HCT116 (cell line): Measurements from ENCODE around the gene MUC13. TPM values are rescaled to one million over a fixed set of nuclear protein-coding genes. Genes with fewer than 3 reads are reported as not detected.

Experiments
- ATAC-seq: fragments of 200-7000 bp; cut with Tn5 transposase; 2 replicates; pipeline ENCODE4 v1.9.1; 2020; ENCODE audit warnings: mild to moderate bottlenecking, moderate library complexity
- BruUV-seq: library from RNA; stranded (reverse); fragments of 400-500 nt; replicated peaks from 2 replicates; lab custom pipeline; 2021; lab: Mats Ljungman, UMichigan
- CTCF ChIA-PET: fragments of 300-600 bp; sonication (Branson Sonifier 250); formaldehyde crosslinking; loops from one replicate; lab custom pipeline; 2021; ENCODE audit warnings: antibody characterized with exemption; lab: Charles Lee
- POLR2A ChIA-PET: fragments of 300-600, 350-600 bp; sonication (Branson Sonifier 250); formaldehyde crosslinking; loops from one replicate; lab custom pipeline; 2021; ENCODE audit warnings: antibody characterized with exemption; lab: Charles Lee
- RAD21 ChIA-PET, 2 experiments: fragments of 300-600 bp; sonication (Branson Sonifier 250); formaldehyde crosslinking; loops; one replicate each; lab custom pipeline; 2023; ENCODE audit warnings: low total read pairs in 2 of 2; ENCODE audit not compliant: uncharacterized antibody in 2 of 2, unreplicated experiment in 2 of 2, low non-redundant PET in 1 of 2; lab: Charles Lee
- DNase-seq: peaks from one replicate; pipeline ENCODE4 v3.0.0-alpha.2; 2010; ENCODE audit warnings: low read depth, low spot score
- H2AFZ ChIP-seq: fragments of 200-600 bp; shearing (Covaris generic), sonication (generic); 2 replicates; pipeline ENCODE4 v1.6.1; 2017; ENCODE audit warnings: low read depth, mixed run types, mixed read lengths, antibody characterized with exemption, low read length; ENCODE audit not compliant: poor library complexity, severe bottlenecking
- H3K27ac ChIP-seq: 2 replicates; pipeline ENCODE4 v1.5.1; 2012; ENCODE audit warnings: low read depth, low read length
- H3K27me3 ChIP-seq: fragments of 200-600 bp; sonication (generic); 2 replicates; pipeline ENCODE4 v1.6.1; 2016; ENCODE audit warnings: mixed run types, low read length, mixed read lengths; ENCODE audit not compliant: insufficient read depth
- H3K36me3 ChIP-seq, 2 experiments: fragments of 200-500 bp in 1 of 2; fragments of 200-600 bp in 1 of 2; sonication (Bioruptor generic) in 1 of 2; sonication (generic) in 1 of 2; 2 replicates each; pipeline versions ENCODE4 v1.5.1 to v1.6.1; 2014 to 2016; ENCODE audit warnings: low read length in 2 of 2, inconsistent platforms in 1 of 2, mixed read lengths in 1 of 2, mixed run types in 1 of 2; ENCODE audit not compliant: insufficient read depth in 2 of 2, control insufficient read depth in 1 of 2
- H3K4me1 ChIP-seq, 2 experiments: fragments of 200-600 bp in 1 of 2; sonication (generic) in 1 of 2; 2 replicates each; pipeline versions ENCODE4 v1.5.1 to v1.6.1; 2012 to 2017; ENCODE audit warnings: low read length in 2 of 2, inconsistent platforms in 1 of 2, mild to moderate bottlenecking in 1 of 2, mixed read lengths in 1 of 2, mixed run types in 1 of 2, moderate library complexity in 1 of 2; ENCODE audit not compliant: insufficient read depth in 2 of 2, control insufficient read depth in 1 of 2
- H3K4me2 ChIP-seq: fragments of 200-600 bp; sonication (generic); 2 replicates; pipeline ENCODE4 v1.6.1; 2017; ENCODE audit warnings: mixed run types, low read length, mixed read lengths
- H3K4me3 ChIP-seq, 2 experiments: fragments of 200-600 bp in 1 of 2; sonication (generic) in 1 of 2; replicated peaks in 1 of 2; 2 replicates each; pipeline ENCODE4 v1.5.1; 2011 to 2016; ENCODE audit warnings: low read length in 2 of 2, control low read depth in 1 of 2, low read depth in 1 of 2, mild to moderate bottlenecking in 1 of 2, mixed read lengths in 1 of 2, mixed run types in 1 of 2
- H3K79me2 ChIP-seq: fragments of 200-600 bp; sonication (generic); 2 replicates; pipeline ENCODE4 v1.6.1; 2017; ENCODE audit warnings: mild to moderate bottlenecking, mixed run types, low read length, moderate library complexity, mixed read lengths; ENCODE audit not compliant: insufficient read depth
- H3K9ac ChIP-seq: fragments of 200-600 bp; sonication (generic); 2 replicates; pipeline ENCODE4 v1.6.1; 2016; ENCODE audit warnings: low read length, mixed read lengths
- H3K9me2 ChIP-seq: fragments of 200-600 bp; sonication (generic), shearing (Covaris generic); 2 replicates; pipeline ENCODE4 v1.6.1; 2017; ENCODE audit warnings: mixed run types, mild to moderate bottlenecking, moderate library complexity; ENCODE audit not compliant: insufficient read depth
- H3K9me3 ChIP-seq, 2 experiments: fragments of 200-500 bp in 1 of 2; fragments of 200-600 bp in 1 of 2; sonication (Bioruptor generic) in 1 of 2; sonication (generic) in 1 of 2; 2 replicates each; pipeline ENCODE4 v1.6.1; 2014 to 2017; ENCODE audit warnings: low read length in 2 of 2, mixed read lengths in 2 of 2, inconsistent platforms in 1 of 2, low read depth in 1 of 2, mild to moderate bottlenecking in 1 of 2, mixed run types in 1 of 2, moderate library complexity in 1 of 2; ENCODE audit not compliant: control insufficient read depth in 1 of 2, insufficient read depth in 1 of 2
- H4K20me1 ChIP-seq: fragments of 200-600 bp; sonication (generic), shearing (Covaris generic); 2 replicates; pipeline ENCODE4 v1.6.1; 2017; ENCODE audit warnings: mixed run types, mild to moderate bottlenecking, moderate library complexity; ENCODE audit not compliant: insufficient read depth
- CBX3 ChIP-seq: IDR thresholded peaks from 2 replicates; pipeline ENCODE4 v1.6.1; 2012; ENCODE audit warnings: low read depth
- EZH2 ChIP-seq: fragments of 200-600 bp; sonication (generic); IDR thresholded peaks from 2 replicates; pipeline ENCODE4 v1.6.1; 2017; ENCODE audit warnings: antibody characterized with exemption, mixed run types
- EZH2phosphoT487 ChIP-seq: fragments of 200-600 bp; IDR thresholded peaks from 2 replicates; pipeline ENCODE4 v1.6.1; 2018; ENCODE audit warnings: antibody characterized with exemption, borderline replicate concordance
- FOSL1 ChIP-seq: IDR thresholded peaks from 2 replicates; pipeline ENCODE4 v1.6.1; 2012; ENCODE audit warnings: low read depth
- POLR2A ChIP-seq: IDR thresholded peaks from 2 replicates; pipeline ENCODE4 v1.7.0; 2011; ENCODE audit warnings: borderline replicate concordance; ENCODE audit not compliant: insufficient read depth, insufficient read length; ENCODE audit errors: extremely low read depth
- POLR2AphosphoS5 ChIP-seq: IDR thresholded peaks from 2 replicates; pipeline ENCODE4 v1.6.1; 2011; ENCODE audit warnings: mild to moderate bottlenecking, low read depth, low read length, moderate library complexity
- RAD21 ChIP-seq: IDR thresholded peaks from 2 replicates; pipeline ENCODE4 v1.6.1; 2012; ENCODE audit warnings: low read depth, mild to moderate bottlenecking
- YY1 ChIP-seq: IDR thresholded peaks from 2 replicates; pipeline ENCODE4 v1.6.1; 2011; ENCODE audit warnings: low read length, low read depth, moderate library complexity, mild to moderate bottlenecking; ENCODE audit not compliant: insufficient replicate concordance; ENCODE audit errors: extremely low read depth
- ZNF274 ChIP-seq: fragments of 200-500 bp; sonication (Bioruptor generic); IDR thresholded peaks from 2 replicates; pipeline ENCODE4 v1.6.1; 2014; ENCODE audit warnings: mild to moderate bottlenecking, low read depth, low read length, inconsistent platforms
- intact Hi-C: fragments of 100-400 bp; cut with micrococcal nuclease; formaldehyde crosslinking; loops from 2 replicates; pipeline ENCODE4 v1.10.0; 2022
- total RNA-seq: library from RNA; stranded (reverse); gene quantifications from one replicate; pipeline ENCODE4 v1.2.1, GENCODE V29; 2021; ENCODE audit not compliant: unreplicated experiment
- TF ChIP-seq, protein P1 (sequence below): IDR thresholded peaks from 2 replicates; pipeline ENCODE4 v1.6.1; 2012
- TF ChIP-seq, protein P2 (sequence below): IDR thresholded peaks from 2 replicates; pipeline ENCODE4 v1.6.1; 2012
- TF ChIP-seq, protein P3 (sequence below), 3 experiments: fragments of 200-600 bp in 1 of 3; sonication (generic) in 1 of 3; IDR thresholded peaks in 2 of 3; conservative IDR thresholded peaks in 1 of 3; 2 replicates each; pipeline ENCODE4 v1.5.1; 2012 to 2017; ENCODE audit warnings: low read depth in 2 of 3, low read length in 2 of 3, antibody characterized with exemption in 1 of 3, borderline replicate concordance in 1 of 3, control low read depth in 1 of 3, mild to moderate bottlenecking in 1 of 3, mixed read lengths in 1 of 3, mixed run types in 1 of 3, moderate library complexity in 1 of 3; ENCODE audit not compliant: insufficient read depth in 1 of 3

The MUC13 gene
- total RNA-seq, 1 experiment from 2014 or later = 0.44 TPM

DNA sequence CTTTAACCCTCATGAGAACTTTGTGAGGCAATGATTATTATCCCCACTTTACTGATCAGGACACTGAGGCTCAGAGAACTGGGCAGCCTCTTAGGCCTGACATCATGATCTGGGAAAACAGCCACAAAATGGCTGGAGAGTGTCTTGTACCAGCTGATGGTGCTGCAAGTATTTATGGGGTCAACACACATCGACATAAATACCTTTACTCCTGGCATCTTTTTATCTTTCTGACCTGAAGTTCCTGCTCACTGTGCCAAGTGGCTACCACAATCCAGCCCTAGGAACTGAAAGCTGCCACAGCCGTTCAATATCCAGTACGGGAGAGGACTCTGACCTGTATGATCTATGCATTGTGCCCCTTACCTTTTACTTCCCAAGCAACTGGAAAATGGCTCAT, 29.2 kb upstream of the MUC13 start:
- Histone ChIP-seq H3K4me1 (no peaks in the 10 kb centered on the region), H3K9me2 (no peaks in the 10 kb centered on the region), H2AFZ (no peak overlapping the region), H3K36me3 (no peaks in the 10 kb centered on the region), H3K9me3 (no peaks in the 10 kb centered on the region), H3K79me2 (no peaks in the 10 kb centered on the region), H3K4me3 (no peak overlapping the region), H3K27ac (no peak overlapping the region), H4K20me1 (no peaks in the 10 kb centered on the region), H3K27me3 (no peaks in the 10 kb centered on the region), H3K4me2 (no peak overlapping the region), H3K9ac (no peak overlapping the region)
- ChIA-PET POLR2A (no interaction called here), RAD21 (no interaction called here), CTCF (no interaction called here)
- DNase-seq (no peak), ATAC-seq (no peak)
- TF ChIP-seq POLR2AphosphoS5 (no peak), POLR2A (no peak), RAD21 (no peak), ZNF274 (no peak)
- TF ChIP-seq, protein P1, sequence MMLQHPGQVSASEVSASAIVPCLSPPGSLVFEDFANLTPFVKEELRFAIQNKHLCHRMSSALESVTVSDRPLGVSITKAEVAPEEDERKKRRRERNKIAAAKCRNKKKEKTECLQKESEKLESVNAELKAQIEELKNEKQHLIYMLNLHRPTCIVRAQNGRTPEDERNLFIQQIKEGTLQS = no peak
- TF ChIP-seq, protein P2, sequence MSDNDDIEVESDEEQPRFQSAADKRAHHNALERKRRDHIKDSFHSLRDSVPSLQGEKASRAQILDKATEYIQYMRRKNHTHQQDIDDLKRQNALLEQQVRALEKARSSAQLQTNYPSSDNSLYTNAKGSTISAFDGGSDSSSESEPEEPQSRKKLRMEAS = no peak
- no TSS peak for BruUV-seq
- intact Hi-C loops = no loop called here

DNA sequence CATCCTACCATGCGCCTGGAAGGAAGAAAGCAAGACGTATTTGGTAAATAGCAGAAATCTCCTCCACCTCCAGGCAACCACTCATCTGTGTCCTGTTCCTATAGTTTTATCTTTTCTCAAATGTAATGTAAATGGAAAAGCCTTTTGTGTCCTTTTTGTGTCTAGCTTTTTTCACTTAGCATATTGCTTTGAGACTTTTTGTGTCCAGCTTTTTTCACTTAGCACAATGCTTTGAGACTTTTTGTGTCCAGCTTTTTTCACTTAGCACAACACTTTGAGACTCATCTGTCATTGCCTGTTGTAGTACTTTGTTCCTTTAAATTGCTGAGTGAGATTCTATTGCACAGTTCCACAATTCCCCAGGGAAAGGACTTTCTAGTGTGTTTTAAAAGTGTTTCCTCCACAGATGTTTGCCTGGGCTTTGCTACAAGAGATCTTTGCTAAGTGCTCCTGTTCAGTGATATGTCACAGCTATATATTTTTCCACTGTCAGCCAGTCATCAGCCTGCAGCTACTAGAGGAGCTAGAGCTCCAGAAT, 27.9 kb upstream of the MUC13 start:
- Histone ChIP-seq H3K9me2 (no peaks in the 10 kb centered on the region), H3K4me3 (no peak overlapping the region), H3K4me2 (no peak overlapping the region), H3K9me3 (no peaks in the 10 kb centered on the region), H3K27ac (no peak overlapping the region), H4K20me1 (no peaks in the 10 kb centered on the region), H3K4me1 (no peaks in the 10 kb centered on the region), H2AFZ (no peak overlapping the region), H3K79me2 (no peaks in the 10 kb centered on the region), H3K27me3 (no peaks in the 10 kb centered on the region), H3K36me3 (no peaks in the 10 kb centered on the region), H3K9ac (no peak overlapping the region)
- no TSS peak for BruUV-seq
- ChIA-PET POLR2A (no interaction called here), RAD21 (no interaction called here), CTCF (no interaction called here)
- DNase-seq = no peak
- ATAC-seq = no peak
- TF ChIP-seq EZH2phosphoT487 (no peak), POLR2AphosphoS5 (no peak), YY1 (no peak), EZH2 (no peak), FOSL1 (no peak), CBX3 (no peak)
- TF ChIP-seq, protein P3, sequence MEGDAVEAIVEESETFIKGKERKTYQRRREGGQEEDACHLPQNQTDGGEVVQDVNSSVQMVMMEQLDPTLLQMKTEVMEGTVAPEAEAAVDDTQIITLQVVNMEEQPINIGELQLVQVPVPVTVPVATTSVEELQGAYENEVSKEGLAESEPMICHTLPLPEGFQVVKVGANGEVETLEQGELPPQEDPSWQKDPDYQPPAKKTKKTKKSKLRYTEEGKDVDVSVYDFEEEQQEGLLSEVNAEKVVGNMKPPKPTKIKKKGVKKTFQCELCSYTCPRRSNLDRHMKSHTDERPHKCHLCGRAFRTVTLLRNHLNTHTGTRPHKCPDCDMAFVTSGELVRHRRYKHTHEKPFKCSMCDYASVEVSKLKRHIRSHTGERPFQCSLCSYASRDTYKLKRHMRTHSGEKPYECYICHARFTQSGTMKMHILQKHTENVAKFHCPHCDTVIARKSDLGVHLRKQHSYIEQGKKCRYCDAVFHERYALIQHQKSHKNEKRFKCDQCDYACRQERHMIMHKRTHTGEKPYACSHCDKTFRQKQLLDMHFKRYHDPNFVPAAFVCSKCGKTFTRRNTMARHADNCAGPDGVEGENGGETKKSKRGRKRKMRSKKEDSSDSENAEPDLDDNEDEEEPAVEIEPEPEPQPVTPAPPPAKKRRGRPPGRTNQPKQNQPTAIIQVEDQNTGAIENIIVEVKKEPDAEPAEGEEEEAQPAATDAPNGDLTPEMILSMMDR (IDR thresholded peaks at IDR 0.05 in 2 of 3, conservative IDR thresholded peaks at IDR 0.05 in 1 of 3; ENCODE audit: borderline replicate concordance in 1 of 3, insufficient read depth in 1 of 3, low read depth in 2 of 3, low read length in 2 of 3) = no peak
- intact Hi-C loops = no loop called here
